HepG2 (cell line): ENCODE data around the gene CPNE4. TPM values are rescaled to one million over a fixed set of nuclear protein-coding genes. Genes with fewer than 3 reads are reported as not detected.

Experiments used
- KLF13 ChIP-seq: sonication (generic); formaldehyde crosslinking; IDR thresholded peaks from 2 replicates; pipeline ENCODE4 v1.4.0; 2020; ENCODE audit warnings: mild to moderate bottlenecking, missing genetic modification reagents
- PITX1 ChIP-seq: sonication (generic); formaldehyde crosslinking; IDR thresholded peaks from 2 replicates; pipeline ENCODE4 v1.5.1; 2020; ENCODE audit warnings: mild to moderate bottlenecking, missing genetic modification reagents
- PLRG1 ChIP-seq: fragments of 450-650 bp; conservative IDR thresholded peaks from 2 replicates; pipeline ENCODE4 v1.6.1; 2016
- PLSCR1 ChIP-seq: sonication (generic); formaldehyde crosslinking; IDR thresholded peaks from 2 replicates; pipeline ENCODE4 v1.5.0; 2020; ENCODE audit warnings: missing genetic modification reagents, mild to moderate bottlenecking, borderline replicate concordance
- RAD51 ChIP-seq: fragments of 450-650 bp; IDR thresholded peaks from 2 replicates; pipeline ENCODE4 v1.6.1; 2016; ENCODE audit warnings: borderline replicate concordance
- RERE ChIP-seq: IDR thresholded peaks from 2 replicates; pipeline ENCODE4 v1.6.1; 2016; ENCODE audit warnings: low read depth, missing genetic modification reagents, missing compliant biosample characterization
- ZBTB42 ChIP-seq: sonication (generic); formaldehyde crosslinking; IDR thresholded peaks from 2 replicates; pipeline ENCODE4 v1.5.0; 2020; ENCODE audit warnings: mild to moderate bottlenecking, missing genetic modification reagents
- ZNF781 ChIP-seq: sonication (generic); formaldehyde crosslinking; IDR thresholded peaks from 2 replicates; pipeline ENCODE4 v1.5.1; 2020; ENCODE audit warnings: borderline replicate concordance, mild to moderate bottlenecking, missing genetic modification reagents; ENCODE audit errors: not compliant biosample characterization
- polyA plus RNA-seq, 8 experiments: library from polyadenylated mRNA; depleted of rRNA in 3 of 8; stranded (reverse) in 7 of 8; unstranded in 1 of 8; fragments of >200 nt; fragmentation: Illumina TruSeq in 4 of 8; extraction: Trizol in 4 of 8; gene quantifications; 2 replicates each; pipeline versions ENCODE4 v1.2.1 to v1.2.3, GENCODE V29; 2011 to 2016; ENCODE audit warnings: low read depth in 4 of 8, missing spikeins in 1 of 8, mixed read lengths in 1 of 8; ENCODE audit not compliant: insufficient read depth in 1 of 8
- total RNA-seq, 5 experiments: library from RNA; depleted of rRNA; stranded (reverse); fragments of >200 nt; fragmentation: Illumina TruSeq; extraction: Trizol; gene quantifications; 2 replicates each; pipeline ENCODE4 v1.2.3, GENCODE V29; 2016; ENCODE audit warnings: low read depth in 1 of 5
- TF ChIP-seq, protein P1 (sequence below): IDR thresholded peaks from 2 replicates; pipeline ENCODE4 v1.6.1; 2016
- TF ChIP-seq, protein P2 (sequence below): sonication (generic); formaldehyde crosslinking; IDR thresholded peaks from 2 replicates; pipeline ENCODE4 v1.5.1; 2020; ENCODE audit warnings: missing genetic modification reagents, mild to moderate bottlenecking, borderline replicate concordance

CPNE4 gene
- total and polyA plus RNA-seq, 2 of the 13 experiments (the other 11 are each of a cell fraction or from before 2014, with no cell fraction given): not detected

GRCh38 chr3:131850223-131850622 is 184.6 kb downstream of the CPNE4 start (continued):
- TF ChIP-seq RERE (no peak), PLSCR1 (CRISPR knock-in tag) (no peak), PITX1 (CRISPR knock-in tag) (no peak), ZBTB42 (CRISPR knock-in tag) (no peak), KLF13 (no peak), RAD51 (no peak), ZNF781 (CRISPR knock-in tag) (no peak), PLRG1 (no peak)
- TF ChIP-seq, protein P1, sequence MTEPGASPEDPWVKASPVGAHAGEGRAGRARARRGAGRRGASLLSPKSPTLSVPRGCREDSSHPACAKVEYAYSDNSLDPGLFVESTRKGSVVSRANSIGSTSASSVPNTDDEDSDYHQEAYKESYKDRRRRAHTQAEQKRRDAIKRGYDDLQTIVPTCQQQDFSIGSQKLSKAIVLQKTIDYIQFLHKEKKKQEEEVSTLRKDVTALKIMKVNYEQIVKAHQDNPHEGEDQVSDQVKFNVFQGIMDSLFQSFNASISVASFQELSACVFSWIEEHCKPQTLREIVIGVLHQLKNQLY (CRISPR knock-in tag): no peak
- TF ChIP-seq, protein P2, sequence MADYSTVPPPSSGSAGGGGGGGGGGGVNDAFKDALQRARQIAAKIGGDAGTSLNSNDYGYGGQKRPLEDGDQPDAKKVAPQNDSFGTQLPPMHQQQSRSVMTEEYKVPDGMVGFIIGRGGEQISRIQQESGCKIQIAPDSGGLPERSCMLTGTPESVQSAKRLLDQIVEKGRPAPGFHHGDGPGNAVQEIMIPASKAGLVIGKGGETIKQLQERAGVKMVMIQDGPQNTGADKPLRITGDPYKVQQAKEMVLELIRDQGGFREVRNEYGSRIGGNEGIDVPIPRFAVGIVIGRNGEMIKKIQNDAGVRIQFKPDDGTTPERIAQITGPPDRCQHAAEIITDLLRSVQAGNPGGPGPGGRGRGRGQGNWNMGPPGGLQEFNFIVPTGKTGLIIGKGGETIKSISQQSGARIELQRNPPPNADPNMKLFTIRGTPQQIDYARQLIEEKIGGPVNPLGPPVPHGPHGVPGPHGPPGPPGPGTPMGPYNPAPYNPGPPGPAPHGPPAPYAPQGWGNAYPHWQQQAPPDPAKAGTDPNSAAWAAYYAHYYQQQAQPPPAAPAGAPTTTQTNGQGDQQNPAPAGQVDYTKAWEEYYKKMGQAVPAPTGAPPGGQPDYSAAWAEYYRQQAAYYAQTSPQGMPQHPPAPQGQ (CRISPR knock-in tag): no peak
